GM21515 (cell line): Measurements from ENCODE around the gene DSCAML1.

ENCODE experiments used
- ATAC-seq: cut with Tn5 transposase; IDR thresholded peaks from one replicate; pipeline ENCODE4 v1.9.1; 2021; ENCODE audit not compliant: unreplicated experiment

DSCAML1 gene

GRCh38 chr11:117702946-117703598 is 93.9 kb downstream of the DSCAML1 start:
- no peak for ATAC-seq

- ATAC-seq = no peak
These were observed 95.2 kb downstream of the DSCAML1 start for GRCh38 chr11:117701781-117702180.

GRCh38 chr11:117700551-117700950 is 96.5 kb downstream of the DSCAML1 start:
- ATAC-seq = no peak

- ATAC-seq = no peak
These were observed 99.7 kb downstream of the DSCAML1 start for GRCh38 chr11:117697319-117697718.

GRCh38 chr11:117696540-117696939 is 100.5 kb downstream of the DSCAML1 start:
- no peak for ATAC-seq

GRCh38 chr11:117693344-117693743 is 103.7 kb downstream of the DSCAML1 start:
- ATAC-seq = no peak

GRCh38 chr11:117691516-117691915 is 105.5 kb downstream of the DSCAML1 start:
- no peak for ATAC-seq

GRCh38 chr11:117691218-117691514 is 105.8 kb downstream of the DSCAML1 start:
- no peak for ATAC-seq

- no peak for ATAC-seq
These were observed 106.4 kb downstream of the DSCAML1 start for GRCh38 chr11:117690484-117691217.

- ATAC-seq = no peak
These were observed 108.7 kb downstream of the DSCAML1 start for GRCh38 chr11:117688255-117688797.

- no peak for ATAC-seq
These were observed 109.2 kb downstream of the DSCAML1 start for GRCh38 chr11:117687776-117688175.

GRCh38 chr11:117686711-117687110 is 110.3 kb downstream of the DSCAML1 start:
- ATAC-seq = no peak

- no peak for ATAC-seq
These were observed 111.5 kb downstream of the DSCAML1 start for GRCh38 chr11:117685566-117685965.

- ATAC-seq = no peak
These were observed 112.3 kb downstream of the DSCAML1 start for GRCh38 chr11:117684731-117685130.

- ATAC-seq = no peak
These were observed 112.9 kb downstream of the DSCAML1 start for GRCh38 chr11:117684111-117684510.

GRCh38 chr11:117681438-117681837 is 115.6 kb downstream of the DSCAML1 start:
- no peak for ATAC-seq

GRCh38 chr11:117679461-117679860 is 117.6 kb downstream of the DSCAML1 start:
- no peak for ATAC-seq

GRCh38 chr11:117678658-117679406 is 118.2 kb downstream of the DSCAML1 start:
- ATAC-seq = no peak

GRCh38 chr11:117677729-117678310 is 119.2 kb downstream of the DSCAML1 start:
- no peak for ATAC-seq

- no peak for ATAC-seq
These were observed 120.5 kb downstream of the DSCAML1 start for GRCh38 chr11:117676501-117676900.

GRCh38 chr11:117673602-117674001 is 123.4 kb downstream of the DSCAML1 start:
- ATAC-seq = no peak
